Stimulated activated memory B cell treated with anti-CD40 and anti-IgM and Interleukin-4, amounts not matched to agents 10 μg/mL and 1 μg/mL and 100 μg/mL, for 72 hours (primary cell): ENCODE measurements around the gene DHX57.

Experiments
- ATAC-seq: fragments of 150-1000 bp; cut with Tn5 transposase; 2 replicates; pipeline ENCODE4 v1.10.0; 2021
- H3K27ac Mint-ChIP-seq: one replicate; pipeline ENCODE4 v1.8.0; 2022; ENCODE audit warnings: mild to moderate bottlenecking, mixed read lengths
- H3K27me3 Mint-ChIP-seq: one replicate; pipeline ENCODE4 v1.8.0; 2022; ENCODE audit warnings: mixed read lengths
- H3K36me3 Mint-ChIP-seq: one replicate; pipeline ENCODE4 v1.8.0; 2022; ENCODE audit warnings: mixed read lengths
- H3K4me1 Mint-ChIP-seq: one replicate; pipeline ENCODE4 v1.8.0; 2022; ENCODE audit warnings: mixed read lengths
- H3K4me3 Mint-ChIP-seq: one replicate; pipeline ENCODE4 v1.8.0; 2022; ENCODE audit warnings: mild to moderate bottlenecking, moderate library complexity, mixed read lengths
- H3K9me3 Mint-ChIP-seq: one replicate; pipeline ENCODE4 v1.8.0; 2022; ENCODE audit warnings: mixed read lengths

Gene DHX57

DNA sequence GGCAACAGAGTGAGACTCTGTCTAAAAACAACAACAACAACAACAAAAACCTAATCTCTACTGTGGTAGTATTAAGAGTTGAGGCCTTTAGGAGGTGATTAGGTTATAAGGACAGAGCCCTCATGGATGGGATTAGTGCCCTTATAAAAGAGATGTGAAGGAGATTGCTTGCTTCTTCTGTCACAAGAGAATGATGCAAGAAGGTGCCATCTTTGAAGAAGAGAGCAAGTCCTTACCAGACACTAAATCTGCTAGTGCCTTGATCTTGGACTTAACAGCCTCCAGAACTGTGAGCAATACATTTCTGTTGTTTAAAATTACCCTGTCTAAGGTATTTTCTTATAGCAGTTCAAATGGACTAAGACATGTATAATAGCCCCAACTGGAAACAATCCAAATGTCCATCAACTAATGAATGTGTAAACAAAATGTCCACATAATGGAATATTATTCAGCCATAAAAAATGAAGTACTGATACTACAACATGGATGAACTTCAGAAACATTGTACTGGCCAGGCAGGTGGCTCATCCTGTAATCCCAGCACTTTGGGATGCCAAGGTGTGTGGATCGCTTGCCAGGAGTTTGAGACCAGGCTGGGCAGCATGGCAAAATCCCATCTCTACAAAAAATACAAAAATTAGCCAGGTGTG is 12.3 kb upstream of the DHX57 start:
- no peaks in the 10 kb centered on the region for H3K9me3 Mint-ChIP-seq
- H3K4me3 Mint-ChIP-seq, result no peak overlapping the region
- no peaks in the 10 kb centered on the region for H3K36me3 Mint-ChIP-seq
- no peaks in the 10 kb centered on the region for H3K4me1 Mint-ChIP-seq
- H3K27me3 Mint-ChIP-seq, result no peaks in the 10 kb centered on the region
- no peak for ATAC-seq
- no peak overlapping the region for H3K27ac Mint-ChIP-seq

DNA sequence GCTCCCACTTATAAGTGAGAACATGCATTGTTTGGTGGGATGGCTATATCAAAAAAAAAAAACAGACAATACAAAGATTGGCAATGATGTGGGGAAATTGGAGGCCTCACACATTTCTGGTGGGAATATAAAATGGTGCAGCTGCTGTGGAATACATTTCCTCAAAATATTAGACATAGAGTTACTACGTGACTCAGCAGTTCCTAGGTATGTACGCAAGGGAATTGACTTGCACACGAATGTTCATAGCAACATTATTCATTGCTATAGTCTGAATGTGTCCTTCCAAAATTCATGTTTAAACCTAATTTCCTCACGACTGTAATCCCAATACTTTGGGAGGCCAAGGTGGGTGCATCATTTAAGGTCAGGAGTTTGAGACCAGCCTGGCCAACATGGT is 11.6 kb upstream of the DHX57 start:
- H3K4me1 Mint-ChIP-seq, result no peaks in the 10 kb centered on the region
- H3K4me3 Mint-ChIP-seq, result no peak overlapping the region
- no peaks in the 10 kb centered on the region for H3K9me3 Mint-ChIP-seq

DNA sequence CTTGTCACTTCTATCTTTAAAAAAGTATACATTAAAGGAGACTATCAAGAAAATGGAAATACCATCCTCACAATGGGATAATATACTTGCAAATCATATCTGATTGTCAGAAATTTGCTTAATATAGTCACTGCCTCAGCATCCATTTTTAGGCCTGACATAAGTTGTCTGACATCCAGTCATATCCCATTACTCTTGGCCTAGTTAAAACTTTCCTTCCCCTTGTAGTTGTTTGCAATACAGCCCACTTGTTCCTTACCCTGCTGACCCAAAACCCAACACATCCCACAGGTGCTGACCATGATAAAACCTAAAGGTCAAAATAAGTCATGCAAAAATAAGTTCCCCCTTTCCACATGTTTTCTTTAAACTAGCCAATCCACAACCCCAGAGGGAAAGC is 10.3 kb upstream of the DHX57 start:
- H3K27me3 Mint-ChIP-seq, result no peaks in the 10 kb centered on the region
- no peaks in the 10 kb centered on the region for H3K4me1 Mint-ChIP-seq
- H3K27ac Mint-ChIP-seq, result no peak overlapping the region
- H3K4me3 Mint-ChIP-seq, result no peak overlapping the region
- no peak for ATAC-seq
- H3K36me3 Mint-ChIP-seq, result no peaks in the 10 kb centered on the region
- H3K9me3 Mint-ChIP-seq, result no peaks in the 10 kb centered on the region

More for the DNA sequence above, 11.6 kb upstream of the DHX57 start:
- Mint-ChIP-seq H3K27me3 (no peaks in the 10 kb centered on the region), H3K36me3 (no peaks in the 10 kb centered on the region), H3K27ac (no peak overlapping the region)
- ATAC-seq, result no peak

DNA sequence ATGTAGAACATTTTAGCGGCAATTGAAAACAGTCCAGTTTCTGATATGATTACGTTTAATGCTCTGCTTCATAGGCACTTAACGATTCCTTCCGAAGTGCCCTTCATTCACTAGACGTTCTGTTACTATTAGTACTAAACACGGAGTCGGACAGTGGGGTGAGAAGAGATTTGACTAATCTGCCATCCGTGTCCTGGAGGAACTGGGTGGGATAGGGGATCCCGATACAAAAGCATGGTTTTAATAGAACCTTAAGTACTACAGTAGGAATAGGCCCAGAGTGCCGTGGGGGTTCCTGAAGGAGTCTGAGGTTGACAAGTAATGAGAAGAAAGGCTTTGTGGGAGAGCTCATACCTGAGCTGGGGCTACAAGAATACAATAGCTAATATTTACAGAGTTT is 673 bp upstream of the DHX57 start:
- Mint-ChIP-seq H3K4me1 (peaks cover 39% of the 10 kb centered on the region), H3K36me3 (peaks cover 22% of the 10 kb centered on the region), H3K9me3 (peaks cover 7% of the 10 kb centered on the region), H3K27ac (peak overlapping the region; percentile 90), H3K27me3 (no peaks in the 10 kb centered on the region), H3K4me3 (peak overlapping the region; percentile 94)
- no peak for ATAC-seq

DNA sequence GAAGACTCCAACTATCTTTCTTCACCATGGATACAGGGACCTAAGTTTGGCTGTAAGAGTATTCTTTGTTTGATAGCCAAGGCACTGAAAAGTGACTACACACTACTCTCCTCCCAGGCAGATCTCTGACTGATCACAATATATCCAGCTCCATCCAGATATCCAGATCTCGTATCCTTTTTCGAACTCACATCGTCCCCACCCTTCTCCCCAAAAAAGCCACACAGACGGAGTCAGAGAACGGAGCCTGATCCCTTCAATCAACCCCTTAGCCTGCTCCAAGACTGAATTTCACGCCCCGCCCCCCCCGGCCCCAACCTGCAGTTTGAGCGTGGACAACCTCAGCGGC is 533 bp downstream of the DHX57 start:
- Mint-ChIP-seq H3K36me3 (peaks cover 29% of the 10 kb centered on the region), H3K27ac (peak overlapping the region; percentile 90), H3K27me3 (no peaks in the 10 kb centered on the region), H3K4me1 (peaks cover 39% of the 10 kb centered on the region), H3K9me3 (peaks cover 11% of the 10 kb centered on the region), H3K4me3 (peak overlapping the region; percentile 94)
- no peak for ATAC-seq

DNA sequence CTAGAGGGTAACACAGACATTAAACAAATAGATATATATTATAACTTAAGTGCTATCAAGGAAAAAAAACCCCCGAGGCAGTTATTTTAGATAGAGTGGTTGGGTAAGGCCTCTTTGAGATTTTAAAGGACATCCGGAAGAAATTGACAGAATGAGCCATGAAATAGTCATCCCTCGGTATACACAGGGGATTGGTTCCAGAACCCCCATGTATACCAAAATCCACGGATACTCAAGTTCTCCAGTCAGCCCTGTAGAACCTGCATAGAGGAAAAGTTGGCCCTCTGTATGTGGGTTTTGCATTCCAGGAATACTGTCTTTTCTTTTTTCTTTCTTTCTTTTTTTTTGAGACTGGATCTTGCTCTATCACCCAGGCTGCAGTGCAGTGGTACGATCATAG is 2.0 kb downstream of the DHX57 start:
- Mint-ChIP-seq H3K27ac (no peak overlapping the region), H3K36me3 (peaks cover 42% of the 10 kb centered on the region), H3K4me1 (peaks cover 44% of the 10 kb centered on the region), H3K4me3 (no peak overlapping the region), H3K9me3 (peaks cover 20% of the 10 kb centered on the region), H3K27me3 (no peaks in the 10 kb centered on the region)
- ATAC-seq, result no peak

DNA sequence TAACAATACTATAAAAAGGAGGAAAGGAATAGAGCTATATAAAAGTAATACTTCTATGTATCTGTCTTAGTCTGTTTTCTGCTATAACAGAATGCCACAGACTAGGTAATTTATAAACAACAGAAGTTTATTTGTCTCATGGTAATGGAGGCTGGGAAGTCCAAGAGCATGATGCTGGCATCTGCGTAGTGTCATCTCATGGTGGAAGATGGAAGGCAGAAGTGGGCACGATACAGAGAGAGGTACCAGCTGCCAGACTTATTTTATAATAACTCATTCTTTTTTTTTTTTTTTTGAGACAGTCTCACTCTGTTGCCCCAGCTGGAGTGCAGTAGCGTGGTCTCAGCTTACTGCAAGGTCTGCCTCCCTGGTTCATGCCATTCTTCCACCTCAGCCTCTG is 4.3 kb downstream of the DHX57 start:
- no peak overlapping the region for H3K27ac Mint-ChIP-seq
- H3K4me3 Mint-ChIP-seq, result no peak overlapping the region
- peaks cover 41% of the 10 kb centered on the region for H3K4me1 Mint-ChIP-seq
- H3K36me3 Mint-ChIP-seq, result peaks cover 58% of the 10 kb centered on the region
- H3K27me3 Mint-ChIP-seq, result no peaks in the 10 kb centered on the region
- peaks cover 20% of the 10 kb centered on the region for H3K9me3 Mint-ChIP-seq
- no peak for ATAC-seq

DNA sequence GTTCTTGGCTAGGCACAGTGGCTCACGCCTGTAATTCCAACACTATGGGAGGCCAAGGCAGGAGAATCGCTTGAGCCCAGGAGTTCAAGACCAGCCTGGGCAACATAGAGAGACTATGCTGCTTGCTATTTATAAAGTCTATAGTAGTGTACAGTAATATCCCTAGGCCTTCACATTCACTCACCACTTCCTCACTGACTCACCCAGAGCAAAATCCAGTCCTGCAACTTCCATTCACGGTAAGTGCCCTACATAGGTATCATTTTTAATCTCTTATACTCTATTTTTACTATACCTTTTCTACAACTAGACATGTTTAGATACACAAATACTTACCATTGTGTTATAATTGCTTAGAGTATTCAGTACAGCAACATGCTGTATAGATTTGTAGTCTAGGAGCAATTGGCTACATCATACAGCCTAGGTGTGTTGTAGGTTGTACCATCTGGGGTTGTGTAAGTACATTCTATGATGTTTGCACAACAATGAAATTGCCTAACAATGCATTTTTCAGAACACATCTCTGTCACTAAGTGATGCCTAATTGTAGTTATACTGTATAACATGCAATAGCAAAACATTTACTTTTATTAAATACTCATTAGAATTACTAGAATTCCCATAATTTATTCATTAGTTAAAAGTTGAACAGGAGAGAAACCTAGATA is 8.8 kb downstream of the DHX57 start:
- H3K9me3 Mint-ChIP-seq, result peaks cover 14% of the 10 kb centered on the region
- H3K4me1 Mint-ChIP-seq, result peaks cover 5% of the 10 kb centered on the region
- H3K36me3 Mint-ChIP-seq, result peaks cover 79% of the 10 kb centered on the region
- ATAC-seq, result no peak
- H3K4me3 Mint-ChIP-seq, result no peak overlapping the region
- H3K27me3 Mint-ChIP-seq, result no peaks in the 10 kb centered on the region
- H3K27ac Mint-ChIP-seq, result no peak overlapping the region

DNA sequence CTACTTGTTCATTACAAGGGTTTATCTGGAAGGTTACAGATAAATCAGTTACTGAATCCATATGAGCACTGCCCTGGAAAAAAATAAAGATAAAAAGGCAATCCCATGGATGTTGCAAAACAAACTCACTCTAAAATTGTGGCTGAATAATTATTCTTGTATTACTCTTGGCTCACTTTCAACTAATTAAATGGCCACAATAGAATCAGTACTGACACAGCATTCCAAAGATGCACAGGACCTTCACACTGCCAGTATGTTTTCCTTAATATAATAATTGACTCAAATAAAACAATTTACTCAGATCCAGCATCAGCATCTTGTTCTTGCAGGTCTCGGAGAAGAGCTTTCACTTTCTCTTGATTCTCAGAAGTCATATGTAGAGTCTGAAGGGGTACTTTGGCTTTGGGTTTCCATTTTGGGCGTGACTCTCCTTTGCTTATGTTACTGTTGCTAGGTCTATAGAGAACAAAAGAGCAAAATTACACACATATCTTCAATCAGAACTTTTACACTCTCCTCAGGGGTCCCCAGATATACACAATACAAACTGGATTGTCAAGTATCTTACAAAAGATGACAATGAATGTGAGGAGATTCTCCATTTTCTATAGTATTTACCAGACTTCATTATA is 12.6 kb downstream of the DHX57 start:
- no peak for ATAC-seq
- H3K27me3 Mint-ChIP-seq, result no peaks in the 10 kb centered on the region
- no peak overlapping the region for H3K4me3 Mint-ChIP-seq
- no peaks in the 10 kb centered on the region for H3K9me3 Mint-ChIP-seq
- H3K27ac Mint-ChIP-seq, result no peak overlapping the region
- peaks cover 79% of the 10 kb centered on the region for H3K36me3 Mint-ChIP-seq
- H3K4me1 Mint-ChIP-seq, result no peaks in the 10 kb centered on the region

DNA sequence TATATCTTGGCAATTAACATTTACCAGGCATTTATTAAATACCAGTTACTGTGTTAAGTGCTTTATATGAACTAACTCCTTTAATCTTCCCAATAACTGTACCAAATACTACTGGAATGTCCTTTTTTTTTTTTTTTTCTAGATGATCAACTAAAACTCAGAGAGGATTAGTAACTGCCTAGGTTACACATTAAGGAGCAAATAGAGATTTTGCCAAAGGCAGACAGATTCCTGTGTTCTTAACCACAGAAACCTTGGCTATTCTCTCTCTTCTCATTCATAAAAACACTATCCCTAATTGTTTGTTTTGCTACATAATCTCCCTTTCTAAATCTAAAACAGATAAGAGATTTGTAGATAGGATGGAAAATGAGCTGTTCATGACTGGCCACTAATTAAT is 13.3 kb downstream of the DHX57 start:
- no peak for ATAC-seq
- no peaks in the 10 kb centered on the region for H3K9me3 Mint-ChIP-seq
- H3K36me3 Mint-ChIP-seq, result peaks cover 73% of the 10 kb centered on the region

DNA sequence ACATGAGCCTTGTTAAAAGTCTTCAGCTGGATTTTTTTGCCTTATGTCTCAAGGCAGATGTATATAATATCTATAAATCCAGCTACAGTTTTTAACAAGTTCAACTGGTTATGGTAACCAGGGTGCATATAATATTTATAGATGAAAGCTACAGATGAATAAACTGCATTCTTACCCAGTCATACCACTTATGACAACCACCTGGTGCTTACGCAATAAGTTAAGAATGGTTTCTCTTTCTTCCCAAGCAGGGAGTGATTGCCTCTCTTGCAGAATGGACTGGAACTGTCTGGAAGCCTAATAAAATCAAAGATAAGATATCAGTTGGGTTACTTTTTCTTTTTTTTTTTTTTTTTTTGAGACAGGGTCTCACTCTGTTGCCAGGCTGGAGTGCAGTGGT is 19.6 kb downstream of the DHX57 start:
- Mint-ChIP-seq H3K4me1 (no peaks in the 10 kb centered on the region), H3K27ac (no peak overlapping the region), H3K27me3 (no peaks in the 10 kb centered on the region), H3K36me3 (peaks cover 50% of the 10 kb centered on the region), H3K9me3 (no peaks in the 10 kb centered on the region), H3K4me3 (no peak overlapping the region)
- ATAC-seq, result no peak

More for the DNA sequence above, 13.3 kb downstream of the DHX57 start:
- Mint-ChIP-seq H3K27ac (no peak overlapping the region), H3K4me1 (no peaks in the 10 kb centered on the region), H3K4me3 (no peak overlapping the region), H3K27me3 (no peaks in the 10 kb centered on the region)

DNA sequence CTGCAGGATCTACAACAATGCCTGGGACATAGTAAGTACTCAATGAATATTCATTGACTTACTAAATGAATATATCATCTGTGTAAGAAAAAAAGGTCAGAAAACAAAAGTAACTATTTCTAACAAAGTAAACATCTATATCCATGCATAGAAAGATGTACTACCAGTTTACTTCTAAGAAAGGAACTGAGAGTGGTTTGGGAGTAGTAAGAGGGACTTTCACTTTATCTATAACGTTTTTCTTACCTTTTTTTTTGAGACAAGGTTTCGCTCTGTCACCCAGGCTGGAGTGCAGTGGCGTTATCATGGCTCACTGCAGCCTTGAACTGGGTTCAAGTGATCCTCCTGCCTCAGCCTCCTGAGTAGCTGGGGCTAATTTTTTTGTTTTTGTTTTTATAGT is 25.7 kb downstream of the DHX57 start:
- Mint-ChIP-seq H3K27ac (peak overlapping the region; percentile 15), H3K4me3 (no peak overlapping the region), H3K4me1 (peaks cover 8% of the 10 kb centered on the region), H3K27me3 (no peaks in the 10 kb centered on the region), H3K36me3 (peaks cover 52% of the 10 kb centered on the region), H3K9me3 (no peaks in the 10 kb centered on the region)
- ATAC-seq, result peak; percentile 62

DNA sequence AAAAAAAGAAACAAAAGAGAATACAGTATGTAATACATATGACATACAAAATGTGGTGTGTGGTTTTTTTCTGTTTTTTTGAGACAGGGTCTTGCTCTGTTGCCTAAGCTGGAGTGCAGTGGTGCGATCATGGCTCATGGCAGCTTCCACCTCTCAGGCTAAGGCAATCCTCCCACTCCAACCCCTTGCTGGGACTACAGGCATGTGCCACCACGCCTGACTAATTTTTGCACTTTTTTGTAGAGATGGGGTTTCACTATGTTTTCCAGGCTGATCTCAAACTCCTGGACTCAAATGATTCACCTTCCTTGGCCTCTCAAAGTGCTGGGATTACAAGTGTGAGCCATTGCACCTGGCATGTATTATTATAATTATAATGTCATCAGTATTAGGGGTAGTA is 38.9 kb downstream of the DHX57 start:
- H3K36me3 Mint-ChIP-seq, result peaks cover 40% of the 10 kb centered on the region
- H3K9me3 Mint-ChIP-seq, result no peaks in the 10 kb centered on the region
- ATAC-seq, result peak; percentile 38
- H3K27ac Mint-ChIP-seq, result peak overlapping the region; percentile 76
- no peak overlapping the region for H3K4me3 Mint-ChIP-seq
- H3K27me3 Mint-ChIP-seq, result no peaks in the 10 kb centered on the region
- H3K4me1 Mint-ChIP-seq, result peaks cover 19% of the 10 kb centered on the region

DNA sequence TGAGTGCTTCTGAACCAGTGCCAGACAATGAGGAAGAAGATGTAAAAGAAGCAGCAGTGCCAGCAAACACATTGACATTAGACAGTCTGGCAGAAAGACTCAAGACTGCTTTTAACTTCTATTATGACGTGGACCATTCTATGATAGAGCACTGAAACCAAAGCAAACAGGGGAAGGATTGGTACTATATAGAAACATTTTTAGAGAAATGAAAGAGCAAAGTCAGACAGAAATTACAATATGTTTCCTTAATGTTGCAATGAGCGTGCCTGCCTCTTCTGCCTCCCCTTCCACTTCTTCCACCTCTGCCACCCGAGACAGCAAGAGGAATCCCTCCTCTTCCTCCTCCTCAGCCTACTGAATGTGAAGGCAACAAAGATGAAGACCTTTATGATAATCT is 39.7 kb downstream of the DHX57 start:
- ATAC-seq, result peak; percentile 97
- H3K36me3 Mint-ChIP-seq, result peaks cover 32% of the 10 kb centered on the region
- peaks cover 19% of the 10 kb centered on the region for H3K4me1 Mint-ChIP-seq
- H3K27me3 Mint-ChIP-seq, result no peaks in the 10 kb centered on the region
- H3K27ac Mint-ChIP-seq, result peak overlapping the region; percentile 76
- peak overlapping the region; percentile 3 for H3K4me3 Mint-ChIP-seq
- H3K9me3 Mint-ChIP-seq, result no peaks in the 10 kb centered on the region

DNA sequence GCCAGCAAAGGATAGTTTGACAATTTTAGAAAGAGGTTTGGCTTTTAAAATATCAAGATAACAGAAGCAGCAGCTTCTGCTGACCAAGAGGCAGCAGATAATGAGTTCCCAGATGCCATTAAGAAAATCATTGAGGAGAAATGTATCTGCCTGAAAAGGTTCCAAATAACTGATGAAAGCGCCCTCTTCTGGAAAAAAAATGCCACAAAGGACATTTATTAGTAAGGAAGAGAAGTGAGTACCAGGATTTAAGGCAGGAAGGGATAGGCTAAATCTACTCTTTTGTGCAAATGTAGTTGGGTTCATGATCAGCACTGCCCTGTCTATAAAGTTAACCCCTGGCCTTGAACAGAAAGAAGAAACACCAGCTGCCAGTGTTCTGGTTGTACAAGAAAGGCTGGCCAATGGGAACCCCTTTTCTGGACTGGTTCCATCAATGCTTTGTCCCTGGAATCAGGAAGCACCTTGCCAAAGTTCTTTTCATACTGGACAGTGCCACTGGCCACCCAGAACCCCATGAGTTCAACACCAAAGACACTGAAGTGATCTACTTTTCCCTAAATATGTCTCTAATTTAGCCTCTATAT is 40.6 kb downstream of the DHX57 start:
- H3K27me3 Mint-ChIP-seq, result no peaks in the 10 kb centered on the region
- peaks cover 33% of the 10 kb centered on the region for H3K36me3 Mint-ChIP-seq
- no peak for ATAC-seq
- peaks cover 19% of the 10 kb centered on the region for H3K4me1 Mint-ChIP-seq
- no peaks in the 10 kb centered on the region for H3K9me3 Mint-ChIP-seq
- H3K27ac Mint-ChIP-seq, result peak overlapping the region; percentile 76
- no peak overlapping the region for H3K4me3 Mint-ChIP-seq
